GM19395 (cell line): ENCODE results near the gene PDZD7.

ENCODE experiments used
- ATAC-seq: cut with Tn5 transposase; IDR thresholded peaks from one replicate; pipeline ENCODE4 v1.9.1; 2021; ENCODE audit warnings: mild to moderate bottlenecking, moderate library complexity; ENCODE audit not compliant: unreplicated experiment

The PDZD7 gene

GRCh38 chr10:100969187-100970075 lies 61.5 kb downstream of the PDZD7 start, which contains the start of gene SEMA4G:
Gene SEMA4G, plus strand, starts transcription at chr10:100969504. Its CDS starts 3,409 bp downstream, at chr10:100972913.
- peak; percentile 63 for ATAC-seq

GRCh38 chr10:100968863-100969186 lies 62.1 kb downstream of the PDZD7 start:
- ATAC-seq = no peak

- ATAC-seq = no peak
These were observed 62.7 kb downstream of the PDZD7 start for GRCh38 chr10:100968062-100968736.

- no peak for ATAC-seq
These were observed 63.6 kb downstream of the PDZD7 start for GRCh38 chr10:100967332-100967731.

- ATAC-seq = no peak
These were observed 64.0 kb downstream of the PDZD7 start for GRCh38 chr10:100966887-100967286.

GRCh38 chr10:100965820-100966219 lies 65.1 kb downstream of the PDZD7 start:
- ATAC-seq = no peak

- ATAC-seq = no peak
These were observed 67.1 kb downstream of the PDZD7 start for GRCh38 chr10:100963826-100964225.

- ATAC-seq = no peak
These were observed 68.4 kb downstream of the PDZD7 start for GRCh38 chr10:100962351-100963080.

GRCh38 chr10:100960251-100960650 lies 70.7 kb downstream of the PDZD7 start:
- ATAC-seq = no peak
